H1 (cell line): ENCODE data around the gene KPNA4. TPM values are rescaled to one million over a fixed set of nuclear protein-coding genes. Genes with fewer than 3 reads are reported as not detected.

Experiments used
- CTCF ChIA-PET: fragments of 300-600 bp; sonication (Branson Sonifier 250); formaldehyde crosslinking; loops from one replicate; lab custom pipeline; 2021; ENCODE audit not compliant: partially characterized antibody; lab: Charles Lee
- POLR2A ChIA-PET: fragments of 300-600 bp; sonication (Branson Sonifier 250); formaldehyde crosslinking; loops from one replicate; lab custom pipeline; 2021; ENCODE audit warnings: inconsistent platforms; ENCODE audit not compliant: partially characterized antibody; lab: Charles Lee
- DNase-seq, 2 experiments: peaks; one replicate each; pipeline versions ENCODE4 v3.0.0 to v3.0.0-alpha.2; 2010 to 2022; ENCODE audit warnings: low spot score in 2 of 2, low read depth in 1 of 2, mixed read lengths in 1 of 2
- FAIRE-seq: peaks from 2 replicates; lab custom pipeline; 2011; peaks lifted over from hg19 to GRCh38; lab: Jason Lieb, UNC
- H2AFZ ChIP-seq: 2 replicates; pipeline ENCODE4 v1.8.1; 2012; ENCODE audit warnings: low read length, inconsistent platforms
- H2AK5ac ChIP-seq: 2 replicates; pipeline ENCODE4 v1.6.1; 2013; ENCODE audit warnings: low read depth, low read length
- H2BK120ac ChIP-seq: replicated peaks from 2 replicates; pipeline ENCODE3; 2013; ENCODE audit warnings: low read depth, low read length, inconsistent platforms
- H2BK12ac ChIP-seq: 2 replicates; pipeline ENCODE4 v1.6.1; 2013; ENCODE audit warnings: low read depth, low read length
- H2BK15ac ChIP-seq: 2 replicates; pipeline ENCODE4 v1.6.1; 2013; ENCODE audit warnings: low read length
- H2BK20ac ChIP-seq: 2 replicates; pipeline ENCODE4 v1.6.1; 2013; ENCODE audit warnings: low read length
- H2BK5ac ChIP-seq: 2 replicates; pipeline ENCODE4 v1.6.1; 2013; ENCODE audit warnings: low read depth, low read length
- H3K14ac ChIP-seq: 2 replicates; pipeline ENCODE4 v1.6.1; 2013; ENCODE audit warnings: inconsistent platforms; ENCODE audit not compliant: insufficient read length
- H3K18ac ChIP-seq: 2 replicates; pipeline ENCODE4 v1.6.1; 2013; ENCODE audit warnings: low read length; ENCODE audit errors: extremely low read depth
- H3K23ac ChIP-seq: 2 replicates; pipeline ENCODE4 v1.6.1; 2013; ENCODE audit warnings: inconsistent platforms; ENCODE audit not compliant: insufficient read length
- H3K23me2 ChIP-seq: 2 replicates; pipeline ENCODE4 v1.6.1; 2013; ENCODE audit warnings: low read depth, low read length
- H3K27ac ChIP-seq: 2 replicates; pipeline ENCODE4 v1.6.1; 2011; ENCODE audit warnings: low read depth, low read length, inconsistent platforms
- H3K27me3 ChIP-seq, 4 experiments: replicated peaks in 1 of 4; 1 replicate in 1 of 4; 2 replicates in 3 of 4; pipeline versions ENCODE4 v1.6.1 to v1.8.1; 2011 to 2013; ENCODE audit warnings: low read length in 3 of 4, mild to moderate bottlenecking in 3 of 4, inconsistent platforms in 2 of 4, mixed read lengths in 2 of 4, moderate library complexity in 1 of 4; ENCODE audit not compliant: control insufficient read depth in 3 of 4, insufficient read depth in 3 of 4; ENCODE audit errors: extremely low read depth in 1 of 4
- H3K36me3 ChIP-seq, 4 experiments: 2 replicates each; pipeline versions ENCODE4 v1.6.1 to v1.8.1; 2011 to 2013; ENCODE audit warnings: mild to moderate bottlenecking in 4 of 4, low read length in 3 of 4, moderate library complexity in 2 of 4, control low read depth in 1 of 4, inconsistent platforms in 1 of 4; ENCODE audit not compliant: insufficient read depth in 4 of 4, control insufficient read depth in 2 of 4
- H3K4ac ChIP-seq: replicated peaks from 2 replicates; pipeline ENCODE3; 2013; ENCODE audit warnings: low read length, low read depth, mixed read lengths, inconsistent platforms; ENCODE audit not compliant: insufficient read length
- H3K4me1 ChIP-seq, 4 experiments: replicated peaks in 1 of 4; 1 replicate in 1 of 4; 2 replicates in 3 of 4; pipeline versions ENCODE4 v1.6.1 to v1.8.1; 2011 to 2013; ENCODE audit warnings: low read length in 3 of 4, inconsistent platforms in 2 of 4, mixed read lengths in 1 of 4; ENCODE audit not compliant: insufficient read depth in 4 of 4, control insufficient read depth in 3 of 4
- H3K4me2 ChIP-seq, 2 experiments: 2 replicates each; pipeline versions ENCODE4 v1.6.1 to v1.8.1; 2011 to 2013; ENCODE audit warnings: low read depth in 2 of 2, low read length in 2 of 2, control low read depth in 1 of 2, inconsistent platforms in 1 of 2, mild to moderate bottlenecking in 1 of 2; ENCODE audit not compliant: insufficient read depth in 1 of 2
- H3K4me3 ChIP-seq, 4 experiments: fragments of 200-600, 300-600 bp in 1 of 4; sonication (generic), shearing (Covaris generic), sonication (Bioruptor Twin) in 1 of 4; 2 replicates each; pipeline versions ENCODE4 v1.5.1 to v1.8.1; 2011 to 2016; ENCODE audit warnings: low read length in 4 of 4, low read depth in 3 of 4, control low read depth in 2 of 4, inconsistent platforms in 2 of 4, mild to moderate bottlenecking in 2 of 4, mixed read lengths in 1 of 4, moderate library complexity in 1 of 4; ENCODE audit not compliant: insufficient read depth in 2 of 4; ENCODE audit errors: extremely low read depth in 1 of 4
- H3K56ac ChIP-seq: replicated peaks from 2 replicates; pipeline ENCODE3; 2013; ENCODE audit warnings: low read depth, mild to moderate bottlenecking, mixed read lengths, low read length, inconsistent platforms; ENCODE audit not compliant: insufficient read length
- H3K79me1 ChIP-seq: 2 replicates; pipeline ENCODE4 v1.6.1; 2013; ENCODE audit warnings: low read depth, low read length, control low read depth
- H3K79me2 ChIP-seq, 2 experiments: 2 replicates each; pipeline versions ENCODE4 v1.6.1 to v1.8.1; 2012 to 2013; ENCODE audit warnings: low read length in 2 of 2, mild to moderate bottlenecking in 2 of 2, inconsistent platforms in 1 of 2; ENCODE audit not compliant: insufficient read depth in 2 of 2, control insufficient read depth in 1 of 2
- H3K9ac ChIP-seq, 4 experiments: replicated peaks in 1 of 4; 1 replicate in 1 of 4; 2 replicates in 3 of 4; pipeline versions ENCODE4 v1.6.1 to v1.8.1; 2011 to 2013; ENCODE audit warnings: low read depth in 3 of 4, low read length in 3 of 4, control low read depth in 2 of 4, mild to moderate bottlenecking in 2 of 4, moderate library complexity in 2 of 4, inconsistent platforms in 1 of 4; ENCODE audit errors: extremely low read depth in 1 of 4
- H3K9me3 ChIP-seq, 2 experiments: 2 replicates each; pipeline versions ENCODE4 v1.6.1 to v1.8.1; 2012 to 2013; ENCODE audit warnings: mild to moderate bottlenecking in 2 of 2, moderate library complexity in 2 of 2, control low read depth in 1 of 2, inconsistent platforms in 1 of 2, low read depth in 1 of 2, low read length in 1 of 2, mixed read lengths in 1 of 2; ENCODE audit not compliant: insufficient read depth in 2 of 2
- H4K20me1 ChIP-seq, 2 experiments: replicated peaks in 1 of 2; 2 replicates each; pipeline versions ENCODE3 to v1.8.1; 2011 to 2013; ENCODE audit warnings: inconsistent platforms in 2 of 2, low read length in 2 of 2, mild to moderate bottlenecking in 1 of 2; ENCODE audit not compliant: insufficient read depth in 2 of 2, control insufficient read depth in 1 of 2
- H4K5ac ChIP-seq: 2 replicates; pipeline ENCODE4 v1.6.1; 2013; ENCODE audit warnings: low read length, low read depth, mixed read lengths, inconsistent platforms; ENCODE audit not compliant: insufficient read length
- H4K8ac ChIP-seq: 2 replicates; pipeline ENCODE4 v1.8.0; 2013; ENCODE audit warnings: mild to moderate bottlenecking, moderate library complexity, low read length, inconsistent platforms; ENCODE audit not compliant: insufficient read depth; ENCODE audit errors: extremely low read depth
- H4K91ac ChIP-seq: replicated peaks from 2 replicates; pipeline ENCODE3; 2013; ENCODE audit warnings: low read length, mixed read lengths, inconsistent platforms; ENCODE audit not compliant: insufficient read length
- RBBP5 ChIP-seq: IDR thresholded peaks from 2 replicates; pipeline ENCODE4 v1.7.1; 2012; ENCODE audit warnings: low read depth, mild to moderate bottlenecking, inconsistent platforms, low read length, moderate library complexity, borderline replicate concordance
- SIX5 ChIP-seq: IDR thresholded peaks from 2 replicates; pipeline ENCODE4 v1.6.1; 2011; ENCODE audit warnings: mild to moderate bottlenecking, low read depth, low read length
- TBP ChIP-seq: IDR thresholded peaks from 2 replicates; pipeline ENCODE4 v1.6.1; 2011; ENCODE audit warnings: low read depth, low read length, improper control_type of control experiment
- WGBS, 2 experiments: shearing (Covaris generic) in 1 of 2; methylation state at CpG; one replicate each; pipeline versions ENCODE4 v1.1.6 to v1.1.7; 2013 to 2015; ENCODE audit warnings: low lambda C conversion rate in 2 of 2, mixed read lengths in 2 of 2, inconsistent platforms in 1 of 2, low coverage in 1 of 2, missing lambda C conversion rate in 1 of 2; ENCODE audit not compliant: insufficient replicate concordance in 2 of 2, insufficient coverage in 1 of 2, insufficient read length in 1 of 2; ENCODE audit errors: extremely low coverage in 1 of 2, missing lambda C conversion rate in 1 of 2; 5-methylcytosine and 5-hydroxymethylcytosine counted together
- polyA plus RNA-seq, 7 experiments: library from polyadenylated mRNA; depleted of rRNA in 3 of 7; stranded (reverse) in 5 of 7; unstranded in 2 of 7; fragments of >200 nt in 5 of 7; fragments of 200-250 nt in 2 of 7; gene quantifications; 1 replicate in 5 of 7; 2 replicates in 1 of 7; 4 replicates in 1 of 7; pipeline versions ENCODE4 v1.2.1 to v1.2.3, GENCODE V29; 2011 to 2013; ENCODE audit warnings: missing spikeins in 2 of 7, mixed read lengths in 2 of 7
- total RNA-seq: library from RNA; stranded (reverse); fragmentation: NEBNext Ultra II Directional; extraction: Animal tissue kit (Norgen Biotek cat#: 25700); gene quantifications from 2 replicates; pipeline ENCODE4 v1.2.1, GENCODE V29; 2021

KPNA4 gene
- total and polyA plus RNA-seq, 2 of the 8 experiments (the other 6 are each of a cell fraction or from before 2014, with no cell fraction given), result 13.2 to 81.9 TPM

GRCh38 chr3:160556141-160556540 lies 9.2 kb downstream of the KPNA4 start:
- H2BK12ac ChIP-seq, result no peak overlapping the region
- no peak overlapping the region for H3K4me3 ChIP-seq
- H3K4ac ChIP-seq, result no peak overlapping the region
- peaks cover 0 to 3% (median 0%) of the 10 kb centered on the region in 4 experiments; a peak in 2 of 8 replicates for H3K36me3 ChIP-seq
- H3K14ac ChIP-seq, result no peak overlapping the region
- no peak overlapping the region for H2BK5ac ChIP-seq
- ChIA-PET POLR2A (interaction anchor here (1.2 kb wide), 1 partner anchor 10 kb away, joined by 5 read pairs; no protein-coding TSS in a partner anchor), CTCF (interaction anchor here (1.2 to 1.3 kb wide), 2 partner anchors 13 to 24 kb away, joined by 3 to 4 read pairs; no protein-coding TSS in a partner anchor)
- H3K9me3 ChIP-seq, result 0 out of 4 replicates have a peak, but pooled peaks cover 0 to 3% of the 10 kb centered on the region in 2 experiments
- H3K18ac ChIP-seq, result no peak overlapping the region
- H3K4me1 ChIP-seq, result peaks cover 3 to 13% (median 8%) of the 10 kb centered on the region in 4 experiments; a peak in 6 of 7 replicates
- peaks cover 6 to 9% of the 10 kb centered on the region in 2 experiments for H4K20me1 ChIP-seq
- H3K27ac ChIP-seq, result no peak overlapping the region
- H4K91ac ChIP-seq, result no peak overlapping the region
- no peak overlapping the region for H3K9ac ChIP-seq
- no peak overlapping the region for H4K5ac ChIP-seq
- no peak overlapping the region for H4K8ac ChIP-seq
- no peak for DNase-seq
- H3K79me1 ChIP-seq, result no peaks in the 10 kb centered on the region; the same call in 1 of the 2 replicates
- TF ChIP-seq SIX5 (no peak), RBBP5 (no peak), TBP (no peak)
- H2BK120ac ChIP-seq, result no peak overlapping the region
- 93% methylated on average over 2 of the region's 2 CpGs; no CpG with 5 or more reads in 1 of the 2 experiments for WGBS, 2 experiments
- no peaks in the 10 kb centered on the region for H3K23me2 ChIP-seq
- FAIRE-seq, result no peak
- no peak overlapping the region for H3K23ac ChIP-seq
- no peaks in the 10 kb centered on the region for H3K27me3 ChIP-seq
- H2BK20ac ChIP-seq, result no peak overlapping the region
- H2AK5ac ChIP-seq, result no peak overlapping the region
- no peak overlapping the region for H2BK15ac ChIP-seq
- no peak overlapping the region for H3K4me2 ChIP-seq
- H3K56ac ChIP-seq, result no peak overlapping the region
- no peak overlapping the region for H2AFZ ChIP-seq
- H3K79me2 ChIP-seq, result peaks cover 7 to 97% of the 10 kb centered on the region in 2 experiments; a peak in 3 of 4 replicates
